OCI-LY7 (cell line): ENCODE results near the gene ACR. TPM values are rescaled to one million over a fixed set of nuclear protein-coding genes. Genes with fewer than 3 reads are reported as not detected.

ENCODE experiments used
- BruUV-seq: library from RNA; stranded (reverse); fragments of 400-500 nt; replicated peaks from 2 replicates; lab custom pipeline; 2021; lab: Mats Ljungman, UMichigan
- CTCF ChIA-PET: fragments of 300-600 bp; sonication (Branson Sonifier 250); formaldehyde crosslinking; loops from one replicate; lab custom pipeline; 2022; ENCODE audit warnings: antibody characterized with exemption; ENCODE audit not compliant: unreplicated experiment; lab: Charles Lee
- POLR2A ChIA-PET: fragments of 300-600 bp; sonication (Branson Sonifier 250); formaldehyde crosslinking; loops from one replicate; lab custom pipeline; 2022; ENCODE audit warnings: antibody characterized with exemption; lab: Charles Lee
- DNase-seq: peaks from one replicate; pipeline ENCODE4 v3.0.0-alpha.2; 2015; ENCODE audit warnings: low spot score
- H2AFZ ChIP-seq: fragments of 200-600 bp; sonication (generic), shearing (Covaris generic); 2 replicates; pipeline ENCODE4 v1.6.1; 2014; ENCODE audit warnings: mild to moderate bottlenecking, antibody characterized with exemption, low read length, moderate library complexity
- H3K27ac ChIP-seq: fragments of 200-600 bp; sonication (generic); 2 replicates; pipeline ENCODE4 v1.5.1; 2014; ENCODE audit warnings: mixed run types, low read depth, mild to moderate bottlenecking, moderate library complexity, low read length, inconsistent platforms; ENCODE audit not compliant: poor library complexity, severe bottlenecking
- H3K36me3 ChIP-seq: fragments of 200-600 bp; sonication (generic); 2 replicates; pipeline ENCODE4 v1.6.1; 2014; ENCODE audit warnings: mild to moderate bottlenecking, antibody characterized with exemption, low read length, moderate library complexity, mixed read lengths; ENCODE audit not compliant: insufficient read depth
- H3K4me1 ChIP-seq: fragments of 200-600 bp; sonication (generic); 2 replicates; pipeline ENCODE4 v1.5.1; 2014; ENCODE audit warnings: mild to moderate bottlenecking, low read length; ENCODE audit not compliant: insufficient read depth, poor library complexity, severe bottlenecking
- H3K4me2 ChIP-seq: fragments of 200-600 bp; sonication (generic); 2 replicates; pipeline ENCODE4 v1.6.1; 2014; ENCODE audit warnings: mild to moderate bottlenecking, low read length
- H3K4me3 ChIP-seq: fragments of 200-600 bp; sonication (generic); 2 replicates; pipeline ENCODE4 v1.5.1; 2014; ENCODE audit warnings: mild to moderate bottlenecking, low read depth, low read length; ENCODE audit not compliant: poor library complexity, severe bottlenecking
- H3K79me2 ChIP-seq: fragments of 200-600 bp; sonication (generic); 2 replicates; pipeline ENCODE4 v1.6.1; 2016; ENCODE audit warnings: low read depth, mild to moderate bottlenecking, low read length, moderate library complexity, mixed read lengths; ENCODE audit not compliant: insufficient read depth
- H3K9me2 ChIP-seq: fragments of 200-600 bp; sonication (generic); 2 replicates; pipeline ENCODE4 v1.6.1; 2016; ENCODE audit warnings: mild to moderate bottlenecking, low read length, mixed read lengths; ENCODE audit not compliant: insufficient read depth
- H3K9me3 ChIP-seq: fragments of 200-600 bp; sonication (generic); 2 replicates; pipeline ENCODE4 v1.6.1; 2014; ENCODE audit warnings: mild to moderate bottlenecking, mixed run types, low read length, mixed read lengths
- H4K20me1 ChIP-seq: fragments of 200-600 bp; sonication (generic); 2 replicates; pipeline ENCODE4 v1.6.1; 2014; ENCODE audit warnings: mild to moderate bottlenecking, antibody characterized with exemption, low read length, moderate library complexity, mixed read lengths; ENCODE audit not compliant: insufficient read depth
- CTCF ChIP-seq: fragments of 200-600 bp; sonication (generic); conservative IDR thresholded peaks from 2 replicates; pipeline ENCODE4 v1.5.1; 2014; ENCODE audit warnings: mild to moderate bottlenecking, antibody characterized with exemption, low read length, moderate library complexity, mixed read lengths
- EZH2phosphoT487 ChIP-seq: fragments of 200-600 bp; sonication (generic); IDR thresholded peaks from 2 replicates; pipeline ENCODE4 v1.6.1; 2018; ENCODE audit warnings: low read depth, borderline replicate concordance, mild to moderate bottlenecking, mixed run types, antibody characterized with exemption, low read length, moderate library complexity, mixed read lengths
- intact Hi-C: fragments of 100-400 bp; cut with micrococcal nuclease; formaldehyde crosslinking; loops from one replicate; pipeline ENCODE4 v1.10.0; 2022; ENCODE audit not compliant: unreplicated experiment
- total RNA-seq, 2 experiments: library from RNA; depleted of rRNA in 1 of 2; stranded (reverse); fragments of >200 nt in 1 of 2; shearing (Covaris generic) in 1 of 2; gene quantifications; 2 replicates each; pipeline ENCODE4 v1.2.3, GENCODE V29; 2014 to 2022

ACR gene
- total RNA-seq, 2 experiments from 2014 or later = not detected

GRCh38 chr22:50734986-50735738, 2.8 kb upstream of the ACR start:
- Histone ChIP-seq H3K4me1 (peaks cover 4% of the 10 kb centered on the region), H3K36me3 (no peaks in the 10 kb centered on the region), H2AFZ (no peak overlapping the region), H3K9me3 (no peaks in the 10 kb centered on the region), H3K27ac (no peak overlapping the region), H3K9me2 (no peaks in the 10 kb centered on the region), H3K79me2 (no peaks in the 10 kb centered on the region), H4K20me1 (no peaks in the 10 kb centered on the region), H3K4me3 (no peak overlapping the region), H3K4me2 (no peak overlapping the region)
- DNase-seq = no peak
- ChIA-PET POLR2A (no interaction called here), CTCF (no interaction called here)
- intact Hi-C loops = no loop called here
- no peak for TF ChIP-seq CTCF
- TF ChIP-seq EZH2phosphoT487 = no peak
- no TSS peak for BruUV-seq

- no peaks in the 10 kb centered on the region for H3K36me3 ChIP-seq
- H2AFZ ChIP-seq = no peak overlapping the region
- POLR2A ChIA-PET = no interaction called here
- no peaks in the 10 kb centered on the region for H4K20me1 ChIP-seq
- peaks cover 3% of the 10 kb centered on the region for H3K4me1 ChIP-seq
- no peaks in the 10 kb centered on the region for H3K9me3 ChIP-seq
- no peak overlapping the region for H3K4me2 ChIP-seq
- no peak overlapping the region for H3K27ac ChIP-seq
- DNase-seq = no peak
- H3K9me2 ChIP-seq = no peaks in the 10 kb centered on the region
- TF ChIP-seq EZH2phosphoT487 (no peak), CTCF (no peak)
- BruUV-seq = no TSS peak
- CTCF ChIA-PET = no interaction called here
- no peaks in the 10 kb centered on the region for H3K79me2 ChIP-seq
- H3K4me3 ChIP-seq = no peak overlapping the region
- intact Hi-C loops = no loop called here
Observed at GRCh38 chr22:50735739-50736030, 2.3 kb upstream of the ACR start.

- no peaks in the 10 kb centered on the region for H3K36me3 ChIP-seq
- no peak overlapping the region for H2AFZ ChIP-seq
- no peak for DNase-seq
- ChIA-PET POLR2A (no interaction called here), CTCF (no interaction called here)
- no peaks in the 10 kb centered on the region for H3K9me2 ChIP-seq
- H3K9me3 ChIP-seq = no peaks in the 10 kb centered on the region
- H3K79me2 ChIP-seq = no peaks in the 10 kb centered on the region
- intact Hi-C loops = no loop called here
- no TSS peak for BruUV-seq
- no peak overlapping the region for H3K4me2 ChIP-seq
- no peak overlapping the region for H3K4me3 ChIP-seq
- H3K27ac ChIP-seq = no peak overlapping the region
- no peak for TF ChIP-seq CTCF
- no peak for TF ChIP-seq EZH2phosphoT487
- H4K20me1 ChIP-seq = no peaks in the 10 kb centered on the region
- no peaks in the 10 kb centered on the region for H3K4me1 ChIP-seq
Observed at GRCh38 chr22:50738649-50739227, 734 bp downstream of the ACR start.
